CD4-positive, alpha-beta T cell treated with Interleukin-10 for 1 hour (primary cell): ENCODE data around the gene VAV3.
"Not testable (repeated sequence)": the region's sequence is repeated elsewhere in the genome, so short reads cannot be mapped to it uniquely, and the experiment has no call there.

Experiments used
- DNase-seq: peaks from one replicate; pipeline ENCODE4 v3.0.0-alpha.2; 2020

The VAV3 gene

DNA sequence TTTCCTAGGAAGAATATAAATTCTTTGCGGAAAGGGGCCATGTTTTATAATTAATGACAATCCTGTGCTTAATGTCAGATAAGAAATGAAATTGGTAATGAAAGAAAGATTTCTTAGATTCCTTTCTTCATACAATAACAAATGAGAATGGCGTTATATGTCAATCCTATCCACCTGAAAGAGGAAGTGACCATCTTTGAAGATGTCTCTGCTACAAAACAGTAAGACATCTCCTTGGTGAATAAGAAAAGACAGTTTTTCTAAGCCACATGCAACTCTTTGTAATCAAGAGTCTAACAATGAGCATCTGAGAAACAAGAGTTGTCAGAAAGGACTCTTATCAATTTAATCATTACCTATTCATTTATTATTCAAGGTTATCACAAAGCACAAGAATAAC, 286.0 kb downstream of the VAV3 start:
- no peak for DNase-seq

DNA sequence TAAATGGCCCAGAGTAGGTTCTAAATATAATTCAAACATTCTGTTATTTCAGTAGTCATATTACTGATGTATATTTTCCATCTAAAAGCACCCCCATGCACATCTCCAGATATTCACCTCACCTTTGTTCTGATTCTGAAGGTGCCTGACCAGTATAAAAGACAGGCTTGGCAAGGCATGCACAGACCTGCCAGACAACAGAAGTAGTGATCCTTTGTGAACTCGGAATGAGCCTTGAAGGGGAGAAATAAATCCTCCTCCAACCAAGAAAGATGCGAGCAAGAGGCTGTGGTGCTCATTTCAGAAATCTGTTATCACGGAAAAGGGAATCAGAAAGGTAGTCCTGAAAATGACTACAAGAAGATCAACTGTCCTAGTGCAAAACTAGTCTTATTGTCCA, 287.3 kb downstream of the VAV3 start:
- no peak for DNase-seq

DNA sequence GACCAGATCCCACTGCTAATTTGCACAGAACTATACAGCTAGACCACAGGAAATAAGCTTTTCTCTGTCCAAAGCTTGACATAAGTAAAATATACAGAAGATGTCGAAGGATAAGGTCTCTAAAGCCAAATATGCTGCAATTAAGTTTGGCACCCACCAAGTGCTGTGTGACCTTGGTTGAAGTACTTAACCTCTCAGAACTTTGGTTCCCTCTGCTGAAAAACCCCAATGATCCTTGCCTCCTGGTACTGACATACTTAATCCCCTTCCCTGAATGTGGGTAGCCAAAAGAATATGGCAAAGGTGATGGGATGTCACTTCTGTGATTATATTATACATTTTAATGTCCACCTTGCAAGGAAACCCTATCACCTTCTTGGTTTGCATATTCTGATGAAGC, 290.5 kb downstream of the VAV3 start:
- no peak for DNase-seq

DNA sequence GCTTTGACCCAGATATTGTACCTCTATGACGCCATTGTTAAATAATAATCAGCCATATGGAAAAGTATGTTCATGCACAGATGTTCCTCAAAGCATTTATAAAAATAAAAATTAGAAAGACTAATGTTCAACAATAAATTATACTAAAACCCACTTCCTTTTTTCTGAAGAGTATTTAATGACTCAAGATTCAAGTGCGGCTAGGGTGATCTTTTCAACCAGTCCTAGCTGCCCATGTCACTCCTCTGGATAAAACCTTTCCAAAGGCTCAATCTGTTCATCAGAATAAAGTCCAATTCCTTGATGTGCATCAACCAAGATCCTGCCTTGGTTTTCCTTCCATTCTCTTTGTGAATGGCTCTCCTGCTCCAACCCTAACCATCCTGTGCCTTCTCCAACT, 292.0 kb downstream of the VAV3 start:
- DNase-seq: no peak

DNA sequence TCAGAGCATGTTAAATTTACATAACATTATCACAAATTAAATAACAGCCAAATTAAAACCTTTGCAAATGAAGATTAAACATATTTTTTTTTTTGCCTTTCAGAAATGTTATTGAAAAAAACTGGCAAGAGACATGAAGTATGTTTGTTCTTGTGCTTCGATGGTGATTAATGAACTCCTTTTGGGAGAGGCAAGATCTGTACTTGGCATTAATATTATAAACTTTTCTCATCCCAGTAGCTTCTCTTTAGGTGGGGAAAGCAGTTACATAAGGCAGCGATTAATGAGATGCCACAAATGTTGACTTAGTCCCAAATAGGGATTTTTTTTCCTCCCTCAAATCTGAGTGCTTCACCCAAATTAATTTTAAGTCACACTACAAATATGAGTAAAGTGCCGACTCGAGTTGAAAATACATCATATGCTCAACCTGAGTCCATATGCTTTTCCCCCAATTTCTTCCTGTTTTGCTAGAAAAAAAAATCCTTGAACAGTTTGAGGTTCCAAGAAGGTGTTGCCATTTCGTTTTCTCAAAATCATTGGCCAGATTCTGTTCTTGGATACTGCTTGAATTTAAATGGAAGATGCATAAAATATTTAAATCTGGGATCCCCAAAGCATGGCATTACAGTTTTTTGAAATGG, 294.5 kb downstream of the VAV3 start:
- DNase-seq: no peak

DNA sequence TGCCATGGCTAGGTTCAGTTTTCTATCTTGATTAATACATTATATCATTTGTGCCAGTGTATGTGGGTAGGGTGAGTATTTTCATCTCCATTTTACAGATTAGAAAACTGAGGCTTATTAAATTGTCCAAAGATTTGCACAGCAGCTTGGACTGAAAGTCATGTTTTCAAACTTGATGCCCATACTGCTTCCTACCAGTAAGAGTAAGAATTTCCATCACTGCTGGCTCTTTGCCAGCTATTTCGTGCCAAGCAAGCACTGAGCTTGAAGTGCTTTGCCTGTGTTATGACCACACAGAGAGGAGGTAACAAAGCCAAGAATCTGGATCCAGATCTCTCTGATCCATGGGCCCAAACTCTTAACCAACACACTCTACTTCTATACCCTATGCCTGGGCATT, 295.0 kb downstream of the VAV3 start:
- no peak for DNase-seq

DNA sequence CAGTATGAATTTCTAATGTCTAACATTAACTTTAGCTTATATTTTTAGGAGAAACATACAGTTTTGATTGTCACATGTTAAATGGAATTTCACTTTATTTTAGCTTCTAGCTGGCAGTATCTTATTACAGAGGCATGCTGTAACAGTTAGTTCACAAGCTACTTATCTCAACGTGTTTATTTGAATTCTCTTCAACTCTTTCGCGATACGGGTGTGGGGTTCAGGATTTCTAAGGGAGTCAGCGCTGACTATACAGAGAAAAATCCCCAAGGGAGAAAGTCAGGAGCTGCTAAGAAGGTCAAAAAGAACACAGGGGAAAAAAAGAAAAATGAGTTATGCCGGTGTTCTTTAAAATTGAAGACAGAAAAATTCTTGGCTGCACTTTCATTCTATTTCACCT, 296.2 kb downstream of the VAV3 start:
- DNase-seq: no peak

DNA sequence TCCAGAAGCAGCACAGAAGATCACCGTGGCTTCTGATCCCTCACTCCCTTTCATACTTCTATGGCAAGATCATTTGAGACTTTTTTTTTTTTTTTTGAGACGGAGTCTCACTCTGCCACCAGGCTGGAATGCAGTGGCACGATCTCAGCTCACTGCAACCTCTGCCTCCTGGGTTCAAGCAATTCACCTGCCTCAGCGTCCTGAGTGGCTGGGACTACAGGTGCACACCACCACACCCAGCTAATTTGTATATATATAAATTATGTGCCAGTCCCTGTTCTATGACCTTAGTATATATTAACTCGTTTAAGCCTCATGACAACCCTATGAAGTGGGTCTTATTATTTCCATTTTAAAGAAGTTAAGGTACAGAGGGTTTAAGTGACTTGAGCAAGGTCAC, 298.5 kb downstream of the VAV3 start:
- DNase-seq: no peak

DNA sequence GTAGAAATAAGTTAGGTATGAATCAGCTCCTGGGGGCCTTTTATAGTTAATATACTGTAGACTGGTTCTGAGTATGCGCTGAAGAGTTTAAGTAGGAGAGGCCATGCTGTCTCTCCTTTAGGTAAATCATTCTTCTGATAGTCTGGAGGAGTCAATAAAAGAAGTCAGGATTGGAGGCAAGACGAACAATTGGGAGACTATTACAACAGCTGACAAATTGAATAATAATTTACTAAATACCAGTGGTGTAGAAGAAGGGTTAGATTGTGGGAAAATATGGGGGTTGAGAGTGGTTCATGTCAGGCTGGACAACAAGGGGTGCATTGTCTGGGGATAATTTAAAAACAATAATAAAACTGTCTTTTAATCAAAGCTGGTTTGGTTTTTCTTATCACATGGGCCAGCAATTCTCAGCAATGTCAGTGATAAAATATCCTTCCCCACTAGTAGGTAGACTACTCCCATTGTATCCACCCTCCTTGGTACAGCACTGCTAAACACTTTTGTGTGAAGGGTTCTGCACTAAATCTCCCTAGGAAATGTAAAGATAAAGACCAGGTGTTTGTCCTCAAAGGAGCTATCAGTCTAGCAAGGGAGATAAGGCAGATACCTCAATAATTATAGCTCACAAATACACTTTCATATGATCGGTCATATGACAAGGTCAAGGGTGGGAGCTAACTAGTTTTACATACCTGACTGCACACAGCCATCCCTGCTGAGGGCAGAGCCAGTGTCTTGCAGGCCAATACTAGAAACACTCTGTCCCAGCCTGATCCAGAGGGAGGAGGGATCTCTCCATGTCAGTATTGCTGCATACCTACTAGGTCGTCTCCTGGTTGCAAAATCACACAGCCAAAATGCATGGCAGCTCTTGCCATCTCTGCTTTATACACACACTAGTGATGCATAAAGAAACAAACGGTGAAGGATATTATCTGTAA, 299.7 kb downstream of the VAV3 start:
- DNase-seq: no peak

DNA sequence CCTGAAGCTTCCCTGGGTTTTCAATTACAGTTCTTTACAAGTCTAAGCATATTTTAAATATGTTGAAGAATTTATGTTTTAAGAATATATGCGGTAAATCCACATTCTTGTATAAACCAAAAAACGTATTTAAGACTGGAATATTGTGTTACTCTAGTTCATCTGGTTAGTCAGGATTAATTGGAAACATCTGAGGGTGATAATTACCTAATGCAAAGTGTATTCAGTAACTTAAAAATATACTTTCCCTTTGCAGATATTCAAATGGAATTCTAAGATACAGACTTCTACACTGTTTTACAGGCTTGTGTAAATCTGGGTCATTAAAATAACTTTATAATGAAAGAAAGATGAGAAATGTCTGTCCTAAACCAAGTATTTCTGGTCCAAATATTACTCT, 302.0 kb downstream of the VAV3 start:
- DNase-seq: no peak

DNA sequence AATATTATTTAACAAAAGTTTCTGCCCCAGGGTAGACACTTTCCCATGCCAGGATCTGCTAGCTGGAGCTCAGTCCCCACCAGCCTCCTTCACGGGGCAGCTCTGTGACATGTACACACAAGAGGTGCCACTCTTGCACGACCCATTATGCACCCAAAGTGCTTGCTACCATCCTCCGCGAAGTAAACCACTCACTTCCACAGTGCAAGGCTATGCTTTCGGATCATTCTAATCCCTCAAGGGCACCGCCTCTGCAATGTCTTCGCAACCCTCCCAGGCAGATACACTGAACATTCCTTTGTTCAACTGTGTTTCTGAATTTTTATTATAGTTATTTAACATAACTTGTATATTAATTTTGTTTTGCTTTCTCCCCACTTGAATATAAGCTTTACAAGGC, 303.8 kb downstream of the VAV3 start:
- no peak for DNase-seq

DNA sequence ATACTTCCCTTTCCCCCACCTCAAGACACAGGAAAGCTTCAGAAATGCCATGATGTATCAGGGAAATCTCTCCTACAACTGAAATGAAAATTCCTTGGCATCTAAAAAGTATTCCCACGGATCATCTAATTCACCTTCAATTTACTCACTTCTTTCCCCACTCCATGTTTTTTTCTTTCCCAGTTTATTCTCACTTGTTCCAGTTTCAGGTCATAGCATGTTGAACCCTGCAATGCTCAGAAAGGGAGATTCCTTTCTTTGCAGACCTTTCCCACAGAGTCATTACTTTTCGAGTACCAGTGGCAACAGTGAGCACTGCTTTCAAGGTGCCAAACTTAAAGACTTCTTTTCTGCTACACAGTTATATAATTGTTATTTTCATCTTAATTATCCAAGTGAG, 305.0 kb downstream of the VAV3 start:
- DNase-seq: no peak

DNA sequence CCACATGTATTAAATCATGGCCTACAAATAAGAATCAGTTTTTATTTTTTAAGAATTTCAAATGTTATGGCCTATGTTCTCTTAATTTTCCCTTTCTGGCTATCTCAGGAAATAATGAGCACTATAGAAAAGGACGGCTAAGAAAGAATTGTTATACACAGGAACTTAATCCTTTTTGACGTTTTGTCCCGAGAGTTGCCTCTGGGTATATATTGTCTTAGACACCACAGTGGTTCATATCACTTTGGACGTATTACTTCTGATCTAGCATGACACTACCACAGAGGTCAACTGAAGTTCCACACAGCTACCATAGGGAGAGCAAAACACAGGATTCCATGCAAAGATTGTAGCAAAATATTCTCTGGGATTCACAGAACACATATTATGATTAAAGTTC, 307.6 kb downstream of the VAV3 start:
- no peak for DNase-seq

DNA sequence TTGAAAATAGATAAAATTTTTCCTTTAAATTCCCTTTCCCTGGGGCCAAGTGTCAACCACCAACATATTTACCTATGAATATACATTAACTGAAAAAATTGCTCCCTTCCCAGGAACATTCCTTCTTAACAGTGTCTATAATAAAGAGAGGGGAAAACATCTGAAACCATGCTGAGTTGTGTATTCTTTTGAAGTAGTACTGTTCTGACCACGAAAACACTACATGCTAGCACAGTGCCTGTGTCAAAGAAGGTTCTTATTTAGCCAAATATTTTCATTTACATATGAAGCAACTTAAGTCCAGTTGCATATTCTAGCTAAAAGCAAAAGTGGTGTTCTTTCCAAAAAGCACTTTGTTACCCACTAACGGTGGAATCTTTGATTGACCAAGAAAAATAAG, 311.2 kb downstream of the VAV3 start:
- DNase-seq: no peak

DNA sequence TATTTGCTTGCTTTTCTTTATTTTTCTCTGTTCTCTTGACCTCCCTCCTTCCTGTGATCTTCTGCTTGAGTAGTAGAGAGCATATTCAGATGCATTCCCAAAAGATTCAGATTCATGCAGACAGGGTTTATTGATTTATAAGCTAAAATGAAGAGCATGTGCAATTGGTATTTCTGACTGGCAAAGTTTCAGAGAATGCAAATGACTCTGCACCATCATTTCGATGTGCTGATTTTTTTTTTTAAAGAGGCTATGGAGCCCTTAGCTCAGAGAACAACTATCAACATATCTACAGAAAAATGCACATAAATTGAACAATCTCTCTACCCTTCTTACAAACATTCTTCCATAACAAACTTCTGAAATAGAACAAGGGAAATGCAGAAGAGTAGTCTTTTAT, 312.0 kb downstream of the VAV3 start:
- DNase-seq: no peak

DNA sequence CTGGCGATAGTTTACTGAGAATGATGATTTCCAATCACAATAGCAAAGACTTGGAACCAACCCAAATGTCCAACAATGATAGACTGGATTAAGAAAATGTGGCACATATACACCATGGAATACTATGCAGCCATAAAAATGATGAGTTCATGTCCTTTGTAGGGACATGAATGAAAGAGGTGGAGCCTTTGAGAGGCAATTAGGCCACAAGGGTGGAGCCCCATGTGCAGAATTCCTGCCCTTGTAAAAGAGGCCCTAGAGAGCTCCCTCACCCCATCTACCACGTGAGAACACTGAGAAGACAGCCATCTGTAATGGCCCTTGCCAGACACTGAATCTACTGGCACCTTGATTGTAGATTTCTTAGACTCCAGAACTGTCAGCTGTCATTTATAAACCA, 314.2 kb downstream of the VAV3 start:
- DNase-seq: not testable (repeated sequence)

DNA sequence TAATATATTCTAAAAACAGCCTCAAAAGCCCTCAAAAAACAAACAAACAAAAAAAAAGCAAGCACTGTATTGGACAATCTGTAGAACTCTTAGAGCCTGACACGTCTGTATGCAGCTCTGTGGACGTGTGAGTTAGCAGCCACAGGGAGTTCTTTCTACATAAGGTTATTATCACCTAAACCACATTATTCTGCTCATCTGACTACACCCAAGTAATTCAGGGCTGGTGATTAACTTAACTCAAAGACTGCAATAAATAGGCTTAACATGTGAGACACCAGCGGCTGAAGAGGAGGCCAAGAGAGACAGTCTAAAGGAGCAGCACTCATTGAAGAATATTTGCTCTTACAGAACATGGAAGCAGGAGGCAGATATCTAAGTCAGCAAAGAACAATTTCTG, 316.0 kb downstream of the VAV3 start:
- peak; percentile 4 for DNase-seq

DNA sequence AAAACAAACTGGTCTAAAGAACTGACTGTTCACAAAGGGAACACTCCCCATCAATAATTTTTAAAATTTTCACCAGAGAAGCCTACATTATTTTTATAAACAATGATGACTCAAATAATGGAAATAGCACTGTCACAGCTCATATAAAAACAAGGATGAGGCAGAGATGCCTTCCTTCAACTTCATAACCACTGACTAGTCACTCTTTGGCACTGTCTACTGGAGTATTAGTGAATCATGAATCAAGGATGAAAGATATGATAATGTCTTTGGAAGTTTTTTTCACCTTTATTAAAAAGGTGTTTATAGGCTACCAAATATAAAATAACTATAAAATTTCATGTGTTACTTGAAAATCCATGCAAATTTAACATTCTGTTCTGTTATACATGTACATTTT, 316.9 kb downstream of the VAV3 start:
- DNase-seq: no peak

DNA sequence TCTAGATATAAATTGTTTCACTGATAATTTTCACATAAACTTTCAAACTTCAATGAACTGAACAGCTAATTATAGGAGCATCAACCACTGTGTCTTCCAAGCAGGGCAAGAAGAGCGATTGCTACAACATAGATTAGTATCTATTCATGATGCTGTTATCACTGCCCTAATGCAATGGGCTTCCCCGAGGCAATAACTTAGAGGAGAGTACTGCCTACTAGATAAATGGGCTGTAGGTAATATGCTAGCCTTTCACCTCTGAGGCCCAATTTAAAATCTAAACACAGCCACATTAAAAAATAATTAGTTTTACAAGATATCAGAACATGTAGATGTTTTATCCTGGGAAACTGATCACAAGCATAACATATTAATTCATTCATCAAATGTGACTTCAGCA, 318.0 kb downstream of the VAV3 start:
- DNase-seq: no peak

DNA sequence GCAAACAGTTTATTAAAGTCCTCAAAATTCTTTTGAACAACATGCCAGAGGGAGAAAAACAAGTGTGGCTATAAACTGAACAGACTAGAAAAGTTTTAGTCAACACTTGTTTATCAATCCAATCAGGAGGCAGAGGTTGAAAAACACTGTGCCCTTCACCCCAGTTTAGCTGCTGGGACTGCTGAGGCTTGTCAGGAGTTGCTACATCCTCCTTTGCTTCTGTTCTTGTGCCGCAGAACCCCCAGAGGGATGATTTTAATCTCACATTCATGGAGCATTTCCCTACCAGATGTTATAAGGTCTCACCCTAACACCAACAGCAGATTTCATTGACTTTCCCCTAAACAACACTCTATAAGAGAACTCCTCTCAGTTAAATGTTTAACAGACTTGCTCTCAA, 321.2 kb downstream of the VAV3 start:
- no peak for DNase-seq

DNA sequence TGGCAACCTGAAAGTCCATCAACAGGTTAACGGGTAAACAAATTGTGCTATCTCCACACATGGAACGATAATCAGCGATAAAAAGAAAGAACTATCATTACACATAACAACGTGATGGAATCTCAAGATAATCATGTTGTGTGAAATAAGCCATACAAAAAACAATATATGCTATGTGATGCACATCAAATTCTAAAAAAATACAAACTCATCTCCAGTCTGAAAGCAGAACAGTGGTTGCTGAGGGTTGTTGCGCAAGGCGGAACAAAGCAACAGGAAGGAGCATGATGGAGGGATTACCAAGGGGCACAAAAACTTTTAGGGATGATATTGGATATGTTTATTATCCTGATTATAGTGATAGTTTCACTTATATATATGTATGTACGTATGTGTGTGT, 324.8 kb downstream of the VAV3 start:
- no peak for DNase-seq

DNA sequence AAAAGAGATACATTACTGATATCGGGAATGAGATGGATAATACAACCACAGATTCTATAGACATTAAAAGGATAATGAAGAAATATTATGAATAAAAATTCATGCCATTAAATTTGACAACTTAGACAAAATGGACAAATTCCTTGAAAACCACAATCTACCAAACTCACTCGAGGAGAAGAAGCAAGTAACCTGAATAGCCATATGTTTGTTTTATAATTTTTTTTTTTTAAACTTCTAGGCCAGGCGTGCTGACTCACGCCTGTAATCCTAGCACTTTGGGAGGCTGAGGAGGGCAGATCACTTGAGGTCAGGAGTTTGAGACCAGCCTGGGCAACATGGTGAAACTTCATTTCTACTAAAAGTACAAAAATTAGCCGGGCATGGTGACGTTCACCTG, 327.9 kb downstream of the VAV3 start:
- DNase-seq: no peak

DNA sequence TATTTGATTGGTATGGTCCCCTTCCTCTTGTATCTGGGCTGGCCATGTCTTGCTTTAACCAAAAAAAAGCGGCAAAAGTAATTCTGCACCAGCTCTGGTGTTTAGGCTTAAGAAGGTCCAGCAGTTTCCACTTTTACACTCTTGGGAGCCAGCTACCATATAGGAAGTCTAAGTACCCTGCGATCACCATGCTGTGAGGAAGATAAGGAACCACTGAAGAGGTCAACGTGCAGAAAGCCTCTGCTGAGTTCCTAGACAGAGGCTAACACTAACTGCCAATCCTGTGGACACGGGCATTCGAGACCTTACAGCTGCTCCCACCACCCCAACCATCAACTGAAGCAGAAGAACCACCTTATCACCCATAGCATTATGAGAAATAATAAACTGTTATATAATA, 331.4 kb downstream of the VAV3 start:
- DNase-seq: no peak

DNA sequence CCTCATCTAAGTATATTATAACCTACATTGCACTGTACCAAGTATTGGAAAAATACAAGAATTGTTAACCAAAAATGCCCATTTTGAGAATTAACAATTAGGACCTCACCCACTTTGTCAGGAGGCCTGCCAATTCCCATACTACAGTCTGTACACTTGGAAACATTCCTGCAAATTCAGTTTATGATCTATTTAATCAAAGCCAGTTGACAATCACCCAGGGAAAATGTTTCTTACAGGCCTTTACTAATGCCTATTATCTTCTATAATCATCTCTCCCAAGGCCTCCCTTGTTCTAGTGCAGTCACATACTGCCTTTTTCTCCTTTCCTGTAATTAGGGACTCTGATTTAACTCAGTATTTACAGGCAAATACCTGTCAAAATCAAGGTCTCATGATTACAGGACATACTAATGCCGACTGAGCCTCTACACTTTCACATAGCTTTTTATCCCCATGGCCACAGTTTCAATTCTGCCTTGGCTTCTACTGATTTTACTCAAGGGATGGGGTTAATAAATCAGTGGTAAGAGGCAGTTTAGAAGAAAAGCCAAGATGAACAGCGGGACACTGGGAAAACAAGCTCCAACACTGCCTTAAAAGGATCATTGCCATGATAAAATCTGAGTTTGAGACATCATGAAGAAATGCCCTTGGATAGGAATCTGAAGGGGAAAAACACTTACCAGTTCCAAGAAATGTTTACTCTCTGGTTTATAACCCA, 338.7 kb downstream of the VAV3 start:
- no peak for DNase-seq
